Measurements from ENCODE around the gene ATAD3C. TPM values are rescaled to one million over a fixed set of nuclear protein-coding genes. Genes with fewer than 3 reads are reported as not detected.

ATAD3C gene
- total and polyA plus RNA-seq, 2 of the 8 experiments (the other 6 are each of a cell fraction or from before 2014, with no cell fraction given) = 2.0 to 2.7 TPM

DNA sequence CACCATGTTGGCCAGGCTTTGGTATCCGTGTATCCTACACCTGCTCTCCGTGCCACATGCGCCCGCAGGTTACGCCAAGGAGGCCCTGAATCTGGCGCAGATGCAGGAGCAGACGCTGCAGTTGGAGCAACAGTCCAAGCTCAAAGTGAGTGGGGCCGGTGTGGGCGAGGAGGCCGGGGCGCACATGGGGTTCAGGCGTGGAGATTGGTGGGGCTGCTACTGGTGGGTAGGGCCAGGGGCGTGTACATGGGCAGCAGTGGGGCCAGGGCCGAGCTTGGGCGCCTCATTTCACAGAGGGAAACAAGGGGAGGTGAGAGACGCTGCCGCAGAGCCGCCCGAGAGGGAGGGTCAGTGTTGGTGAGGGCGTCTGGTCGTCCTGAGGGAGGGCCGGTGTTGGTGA is 27.7 kb downstream of the ATAD3C start (continued):
- TF ChIP-seq CTBP2 (IDR thresholded peaks at IDR 0.05; ENCODE audit: borderline replicate concordance, insufficient read depth, insufficient read length, low read length) = no peak
- no peak for TF ChIP-seq BACH1 (IDR thresholded peaks at IDR 0.05; ENCODE audit: low read length)
- no peak for TF ChIP-seq RFX5 (IDR thresholded peaks at IDR 0.05; ENCODE audit: borderline replicate concordance, low read depth, low read length)
- TF ChIP-seq CREB1 (IDR thresholded peaks at IDR 0.05) = no peak
- TF ChIP-seq SIRT6 (IDR thresholded peaks at IDR 0.05; ENCODE audit: low read length) = no peak
- no peak for TF ChIP-seq EP300 (IDR thresholded peaks at IDR 0.05; ENCODE audit: borderline replicate concordance in 1 of 2, low read depth in 2 of 2, low read length in 2 of 2)

Data from H1 (cell line).